ENCODE results near the gene SRGAP3.

DNA sequence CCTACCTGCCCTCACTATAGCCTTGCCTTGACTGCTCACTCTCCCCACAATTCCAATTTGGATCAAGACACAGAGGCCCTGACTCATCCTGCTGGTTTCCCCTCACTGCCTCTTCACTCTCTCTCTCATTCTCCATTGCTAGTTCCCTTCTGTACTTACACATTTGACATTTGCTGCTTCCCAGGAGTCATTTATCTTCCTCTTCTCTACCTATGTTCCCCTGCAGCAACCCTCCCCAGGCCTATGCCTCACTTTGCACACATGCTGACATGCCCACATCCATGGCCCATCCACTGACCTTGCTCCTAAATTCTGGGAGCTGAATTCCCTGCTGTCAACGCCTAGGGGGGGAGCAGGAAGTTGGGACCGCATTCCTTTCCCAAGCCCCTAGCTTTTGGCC is 82.2 kb downstream of the SRGAP3 start:
- no peak for TF ChIP-seq EZH2 (IDR thresholded peaks at IDR 0.05; ENCODE audit: low read length, missing control alignments)
- TF ChIP-seq, protein P1, sequence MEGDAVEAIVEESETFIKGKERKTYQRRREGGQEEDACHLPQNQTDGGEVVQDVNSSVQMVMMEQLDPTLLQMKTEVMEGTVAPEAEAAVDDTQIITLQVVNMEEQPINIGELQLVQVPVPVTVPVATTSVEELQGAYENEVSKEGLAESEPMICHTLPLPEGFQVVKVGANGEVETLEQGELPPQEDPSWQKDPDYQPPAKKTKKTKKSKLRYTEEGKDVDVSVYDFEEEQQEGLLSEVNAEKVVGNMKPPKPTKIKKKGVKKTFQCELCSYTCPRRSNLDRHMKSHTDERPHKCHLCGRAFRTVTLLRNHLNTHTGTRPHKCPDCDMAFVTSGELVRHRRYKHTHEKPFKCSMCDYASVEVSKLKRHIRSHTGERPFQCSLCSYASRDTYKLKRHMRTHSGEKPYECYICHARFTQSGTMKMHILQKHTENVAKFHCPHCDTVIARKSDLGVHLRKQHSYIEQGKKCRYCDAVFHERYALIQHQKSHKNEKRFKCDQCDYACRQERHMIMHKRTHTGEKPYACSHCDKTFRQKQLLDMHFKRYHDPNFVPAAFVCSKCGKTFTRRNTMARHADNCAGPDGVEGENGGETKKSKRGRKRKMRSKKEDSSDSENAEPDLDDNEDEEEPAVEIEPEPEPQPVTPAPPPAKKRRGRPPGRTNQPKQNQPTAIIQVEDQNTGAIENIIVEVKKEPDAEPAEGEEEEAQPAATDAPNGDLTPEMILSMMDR (conservative IDR thresholded peaks at IDR 0.05 in 1 of 2, IDR thresholded peaks at IDR 0.05 in 1 of 2; ENCODE audit: low read depth in 1 of 2, low read length in 2 of 2) = no peak
